Stimulated activated naive CD8-positive, alpha-beta T cell treated with anti-CD3 and anti-CD28 coated beads, Interleukin-15, Interleukin-2, amounts not matched to agents 100 ng/mL and 50 ng/mL, for 24 hours (primary cell): Measurements from ENCODE around the gene AHRR.

Experiments
- H3K27ac Mint-ChIP-seq: one replicate; pipeline ENCODE4 v1.8.0; 2021; ENCODE audit warnings: mild to moderate bottlenecking, mixed read lengths
- H3K27me3 Mint-ChIP-seq: one replicate; pipeline ENCODE4 v1.8.0; 2021; ENCODE audit warnings: mixed read lengths
- H3K36me3 Mint-ChIP-seq: one replicate; pipeline ENCODE4 v1.8.0; 2021; ENCODE audit warnings: low read depth, mixed read lengths
- H3K4me1 Mint-ChIP-seq: one replicate; pipeline ENCODE4 v1.8.0; 2021; ENCODE audit warnings: low read depth, mixed read lengths
- H3K4me3 Mint-ChIP-seq: one replicate; pipeline ENCODE4 v1.8.0; 2021; ENCODE audit warnings: mild to moderate bottlenecking, mixed read lengths
- H3K9me3 Mint-ChIP-seq: one replicate; pipeline ENCODE4 v1.8.0; 2021; ENCODE audit warnings: mixed read lengths

Gene AHRR

DNA sequence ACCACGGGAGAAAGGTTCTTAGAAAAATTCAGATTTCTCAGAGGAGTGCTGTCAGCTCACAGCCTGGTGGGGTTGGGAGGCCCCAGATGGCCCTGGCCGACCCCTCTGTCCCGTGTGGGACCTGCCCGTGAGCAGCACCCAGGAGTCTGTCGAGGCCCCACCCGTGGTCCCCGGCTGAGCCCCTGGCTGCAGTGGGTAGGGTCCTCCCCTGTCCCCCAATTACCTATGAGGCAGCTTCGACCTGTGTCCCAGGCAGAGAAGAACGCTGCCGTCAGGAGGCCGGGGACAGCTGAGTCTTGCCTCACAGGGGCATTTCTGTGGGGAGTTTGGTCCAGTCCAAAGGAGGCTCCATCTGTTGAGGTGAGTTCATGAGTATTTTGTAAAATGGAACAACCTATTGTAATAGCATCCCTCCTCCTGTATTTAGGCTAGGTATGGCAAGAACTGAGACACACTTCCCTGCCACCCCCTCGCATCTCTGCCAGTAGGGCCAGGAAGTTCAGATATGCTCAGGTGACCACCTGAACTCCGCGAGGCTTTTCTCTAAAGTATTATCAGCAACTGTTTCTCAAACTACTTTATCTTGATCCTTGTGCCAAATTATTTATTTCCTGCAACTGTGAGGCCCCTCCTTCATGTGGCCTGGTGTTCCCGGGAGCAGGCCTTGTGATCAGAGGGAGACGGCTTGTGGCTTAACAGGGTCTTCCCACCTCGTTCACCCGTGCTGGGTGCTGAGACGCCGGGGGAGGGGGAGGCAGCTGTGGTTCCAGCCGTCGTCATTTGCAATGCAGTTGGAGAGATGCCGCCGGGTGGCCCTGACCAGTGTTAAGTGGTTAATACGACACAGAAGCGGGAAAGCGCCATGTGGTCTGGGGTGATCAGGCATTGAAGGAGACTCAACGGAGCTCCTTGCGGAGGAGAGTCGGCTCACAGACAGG lies 1.7 kb downstream of the AHRR start:
- peaks cover 21% of the 10 kb centered on the region for H3K27me3 Mint-ChIP-seq
- H3K9me3 Mint-ChIP-seq, result no peaks in the 10 kb centered on the region
- H3K4me3 Mint-ChIP-seq, result peak overlapping the region; percentile 65
- no peak overlapping the region for H3K27ac Mint-ChIP-seq
- peaks cover 17% of the 10 kb centered on the region for H3K36me3 Mint-ChIP-seq
- peaks cover 19% of the 10 kb centered on the region for H3K4me1 Mint-ChIP-seq

DNA sequence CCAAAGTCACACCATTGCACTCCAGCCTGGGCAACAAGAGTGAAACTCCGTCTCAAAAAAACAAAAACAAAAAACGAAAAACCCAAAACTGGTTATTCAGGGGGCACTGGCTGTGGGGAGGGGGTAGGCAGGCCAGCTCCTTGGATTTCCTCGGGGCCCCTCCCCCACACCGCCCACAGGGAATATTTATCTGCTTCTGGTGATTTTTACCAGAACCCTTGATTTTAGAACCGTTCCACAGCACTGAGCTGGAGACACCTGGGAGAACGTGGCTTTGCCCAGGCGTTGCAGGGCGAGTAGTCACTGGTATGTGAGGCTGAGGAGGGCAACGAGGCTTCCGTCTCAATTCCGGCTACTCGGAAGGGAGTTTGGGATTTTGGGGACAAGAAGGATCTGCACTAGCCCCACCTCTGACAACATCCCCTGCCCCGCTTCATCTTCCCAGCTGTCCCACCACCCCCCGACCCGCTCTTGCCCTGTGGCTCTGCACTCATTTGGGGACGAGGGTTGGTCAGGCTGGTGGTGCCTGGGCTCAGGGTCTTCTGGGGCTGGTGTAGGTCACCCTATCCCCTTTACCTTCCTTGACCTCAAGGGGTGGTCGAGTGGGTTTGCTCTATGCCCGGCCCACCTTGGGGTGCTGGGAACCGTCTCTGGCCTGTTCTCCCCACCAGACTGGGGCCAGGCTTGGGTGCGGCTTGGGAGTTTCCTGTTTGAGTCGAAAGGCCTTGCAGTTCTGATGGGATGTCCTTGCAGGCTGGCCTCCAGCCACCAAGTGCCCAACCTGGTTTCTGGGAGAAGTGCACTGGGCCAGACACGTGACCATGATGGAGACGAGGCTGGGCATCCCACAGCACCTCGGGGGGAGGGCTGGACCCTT lies 3.5 kb downstream of the AHRR start:
- no peak overlapping the region for H3K27ac Mint-ChIP-seq
- peaks cover 14% of the 10 kb centered on the region for H3K27me3 Mint-ChIP-seq
- peaks cover 17% of the 10 kb centered on the region for H3K36me3 Mint-ChIP-seq
- H3K4me3 Mint-ChIP-seq, result no peak overlapping the region
- peaks cover 19% of the 10 kb centered on the region for H3K4me1 Mint-ChIP-seq
- no peaks in the 10 kb centered on the region for H3K9me3 Mint-ChIP-seq

DNA sequence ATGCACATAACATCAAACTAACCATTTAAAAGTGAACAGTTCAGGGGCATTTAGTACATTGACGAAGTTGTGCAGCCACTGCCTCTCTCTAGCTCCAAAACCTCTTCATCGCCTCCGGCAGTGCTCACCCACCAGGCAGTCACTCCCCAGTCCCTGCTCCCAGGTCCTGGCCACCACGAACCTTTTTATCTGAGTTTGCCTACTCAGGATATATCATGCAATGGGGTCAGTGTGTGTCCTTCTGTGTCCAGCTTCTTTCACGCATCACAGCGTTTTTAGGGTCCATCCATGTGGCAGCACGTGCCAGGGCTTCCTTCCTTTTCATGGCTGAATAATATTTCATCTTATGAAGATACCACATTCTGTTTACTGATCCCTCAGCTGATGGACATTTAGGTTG lies 4.6 kb downstream of the AHRR start:
- Mint-ChIP-seq H3K4me3 (no peak overlapping the region), H3K4me1 (peaks cover 12% of the 10 kb centered on the region), H3K27ac (no peak overlapping the region), H3K27me3 (peaks cover 8% of the 10 kb centered on the region), H3K9me3 (no peaks in the 10 kb centered on the region), H3K36me3 (peaks cover 18% of the 10 kb centered on the region)

DNA sequence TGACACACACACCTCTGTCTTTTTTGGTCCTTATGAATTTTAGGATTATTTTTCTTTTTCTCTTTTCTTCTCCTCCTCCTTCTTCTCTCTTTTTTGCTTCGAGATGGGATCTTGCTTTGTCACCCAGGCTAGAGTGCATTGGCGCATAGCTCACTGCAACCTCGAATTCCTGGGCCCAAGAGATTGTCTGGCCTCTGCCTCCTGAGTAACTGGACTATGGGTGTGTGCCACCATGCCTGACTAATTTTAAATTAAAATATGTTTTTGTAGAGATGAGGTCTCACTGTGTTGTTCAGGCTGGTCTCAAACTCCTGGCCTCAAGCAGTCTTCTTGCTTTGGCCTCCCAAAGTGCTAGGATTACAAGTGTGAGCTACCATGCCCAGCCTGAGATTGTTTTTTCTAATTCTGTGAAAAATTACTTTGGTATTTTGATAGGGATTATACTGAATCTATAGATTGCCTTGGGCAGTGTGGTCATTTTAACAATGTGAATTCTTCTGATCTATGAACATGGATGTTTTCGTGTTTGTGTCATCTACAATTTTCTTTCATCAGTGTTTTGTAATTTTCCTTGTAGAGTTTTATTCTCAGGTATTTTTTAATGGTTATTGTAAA lies 7.7 kb downstream of the AHRR start:
- Mint-ChIP-seq H3K27ac (no peak overlapping the region), H3K4me3 (no peak overlapping the region), H3K36me3 (peaks cover 20% of the 10 kb centered on the region), H3K9me3 (no peaks in the 10 kb centered on the region), H3K27me3 (peaks cover 8% of the 10 kb centered on the region), H3K4me1 (peaks cover 22% of the 10 kb centered on the region)

DNA sequence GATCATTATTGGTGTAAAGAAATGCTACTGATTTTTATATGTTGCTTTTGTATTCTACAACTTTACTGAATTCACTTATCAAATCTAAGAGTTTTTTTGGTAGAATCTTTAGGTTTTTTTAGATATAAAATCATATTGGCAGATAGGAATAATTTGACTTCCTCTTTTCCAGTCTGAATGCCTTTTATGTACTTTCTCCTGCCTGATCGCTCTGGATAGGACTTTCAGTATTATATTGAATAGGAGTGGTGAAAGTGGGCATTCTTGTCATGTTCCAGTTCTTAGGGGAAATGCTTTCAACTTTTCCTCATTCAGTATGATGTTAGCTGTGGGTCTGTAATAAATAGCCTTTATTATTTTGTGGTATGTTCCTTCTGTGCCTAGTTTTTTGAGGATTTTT lies 8.3 kb downstream of the AHRR start:
- H3K36me3 Mint-ChIP-seq, result peaks cover 20% of the 10 kb centered on the region

DNA sequence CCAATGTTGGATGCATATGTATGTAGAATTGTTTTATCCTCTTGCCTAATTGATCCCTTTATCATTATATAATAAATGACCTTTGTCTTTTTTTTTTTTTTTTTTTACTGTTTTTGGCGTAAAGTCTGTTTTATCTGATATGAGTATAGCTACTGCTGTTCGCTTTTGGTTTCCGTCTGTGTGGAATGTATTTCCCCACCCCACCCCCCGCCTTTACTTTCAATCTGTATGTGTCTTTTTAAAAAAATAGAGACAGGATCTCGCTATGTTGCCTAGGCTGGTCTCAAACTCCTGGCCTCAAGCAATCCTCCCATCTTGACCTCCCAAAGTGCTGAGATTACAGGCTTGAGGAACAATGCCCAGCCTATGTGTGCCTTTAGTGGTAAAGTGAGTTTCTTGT lies 11.3 kb downstream of the AHRR start:
- H3K4me1 Mint-ChIP-seq, result peaks cover 38% of the 10 kb centered on the region
- no peaks in the 10 kb centered on the region for H3K27me3 Mint-ChIP-seq
- peak overlapping the region; percentile 21 for H3K4me3 Mint-ChIP-seq
- no peaks in the 10 kb centered on the region for H3K9me3 Mint-ChIP-seq
- peaks cover 17% of the 10 kb centered on the region for H3K36me3 Mint-ChIP-seq
- peak overlapping the region; percentile 36 for H3K27ac Mint-ChIP-seq

More for the DNA sequence above, 8.3 kb downstream of the AHRR start:
- Mint-ChIP-seq H3K27ac (no peak overlapping the region), H3K4me1 (peaks cover 28% of the 10 kb centered on the region), H3K4me3 (no peak overlapping the region), H3K27me3 (peaks cover 8% of the 10 kb centered on the region), H3K9me3 (no peaks in the 10 kb centered on the region)

DNA sequence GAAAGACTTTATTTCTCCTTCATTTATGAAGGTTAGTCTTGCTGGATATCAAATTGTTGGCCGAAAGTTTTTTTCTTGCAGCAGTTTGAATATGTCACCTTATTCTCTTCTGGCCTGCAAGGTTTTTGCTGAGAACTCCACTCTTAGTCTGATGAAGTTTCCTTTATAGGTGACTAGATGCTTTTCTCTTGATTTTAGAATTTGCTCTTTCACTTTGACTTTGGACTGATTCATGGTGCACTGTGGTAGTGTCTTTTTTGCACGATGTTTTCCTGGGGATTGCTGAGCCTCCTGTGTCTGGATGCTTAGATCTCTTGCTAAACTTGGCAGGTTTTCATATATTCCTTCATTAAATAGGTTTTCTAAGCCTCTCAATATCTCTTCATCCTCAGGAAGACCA lies 12.4 kb downstream of the AHRR start:
- Mint-ChIP-seq H3K9me3 (no peaks in the 10 kb centered on the region), H3K36me3 (peaks cover 17% of the 10 kb centered on the region), H3K4me3 (peak overlapping the region; percentile 45), H3K4me1 (peaks cover 38% of the 10 kb centered on the region), H3K27ac (peak overlapping the region; percentile 75), H3K27me3 (no peaks in the 10 kb centered on the region)

DNA sequence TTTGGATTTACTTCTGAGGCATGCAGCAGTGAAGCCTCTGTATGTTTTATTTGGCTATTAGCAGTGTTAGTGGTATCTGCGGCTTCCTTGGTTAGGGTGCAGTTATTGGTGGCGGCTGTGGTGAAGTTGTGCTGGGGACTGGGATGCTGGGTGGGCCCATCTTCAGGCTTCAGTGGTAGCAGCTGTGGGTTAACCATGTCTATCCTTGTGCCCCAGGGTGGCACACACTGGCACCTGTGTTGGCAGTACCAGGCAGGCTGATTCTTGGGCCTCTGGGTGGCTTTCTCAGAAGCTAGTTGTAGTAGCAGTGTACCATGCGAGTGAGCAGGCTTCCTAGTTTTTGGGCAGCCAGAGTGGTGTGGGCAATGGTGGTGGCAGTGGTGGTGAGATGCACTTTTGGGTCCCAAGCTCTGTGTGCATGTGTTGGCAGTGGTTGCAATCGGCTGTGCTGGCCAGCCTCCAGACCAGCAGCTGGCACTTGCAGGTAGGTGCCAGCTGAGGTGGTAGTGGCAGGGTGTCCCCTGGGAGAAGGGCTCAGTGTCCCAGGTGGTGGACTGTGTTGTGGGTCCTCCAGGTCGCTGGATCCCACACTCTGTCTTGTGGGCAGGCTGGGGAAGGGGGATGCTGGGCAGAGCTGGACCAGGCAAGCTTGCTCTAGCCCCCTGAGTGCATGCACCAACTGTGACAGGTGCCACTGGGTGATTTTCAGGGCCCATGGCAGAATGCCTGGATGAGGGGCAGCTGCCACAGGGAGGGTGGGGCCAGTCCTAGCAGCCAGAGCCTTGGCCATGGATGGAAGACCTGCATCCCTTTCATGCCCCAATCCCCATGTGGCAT lies 13.6 kb downstream of the AHRR start:
- peaks cover 17% of the 10 kb centered on the region for H3K36me3 Mint-ChIP-seq
- H3K27ac Mint-ChIP-seq, result no peak overlapping the region
- no peaks in the 10 kb centered on the region for H3K9me3 Mint-ChIP-seq
- no peak overlapping the region for H3K4me3 Mint-ChIP-seq
- peaks cover 35% of the 10 kb centered on the region for H3K4me1 Mint-ChIP-seq
- no peaks in the 10 kb centered on the region for H3K27me3 Mint-ChIP-seq

DNA sequence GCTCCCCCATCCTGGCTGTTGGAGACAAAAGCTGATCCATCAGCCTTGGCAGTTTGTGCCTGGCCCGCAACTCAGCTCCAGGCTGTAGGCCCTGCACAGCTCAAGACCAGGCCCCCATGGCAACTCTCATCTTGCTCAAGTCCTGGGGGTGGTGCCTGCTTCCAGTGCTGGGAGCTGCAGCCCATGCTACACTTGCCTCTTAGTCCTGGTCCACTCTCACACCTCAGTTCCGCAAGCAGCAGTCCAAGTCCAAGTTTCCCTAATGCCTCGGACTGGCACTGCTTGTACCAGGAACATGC lies 14.2 kb downstream of the AHRR start:
- no peak overlapping the region for H3K27ac Mint-ChIP-seq
- H3K4me1 Mint-ChIP-seq, result peaks cover 35% of the 10 kb centered on the region
- no peak overlapping the region for H3K4me3 Mint-ChIP-seq
- peaks cover 17% of the 10 kb centered on the region for H3K36me3 Mint-ChIP-seq
- H3K9me3 Mint-ChIP-seq, result no peaks in the 10 kb centered on the region
- H3K27me3 Mint-ChIP-seq, result no peaks in the 10 kb centered on the region

DNA sequence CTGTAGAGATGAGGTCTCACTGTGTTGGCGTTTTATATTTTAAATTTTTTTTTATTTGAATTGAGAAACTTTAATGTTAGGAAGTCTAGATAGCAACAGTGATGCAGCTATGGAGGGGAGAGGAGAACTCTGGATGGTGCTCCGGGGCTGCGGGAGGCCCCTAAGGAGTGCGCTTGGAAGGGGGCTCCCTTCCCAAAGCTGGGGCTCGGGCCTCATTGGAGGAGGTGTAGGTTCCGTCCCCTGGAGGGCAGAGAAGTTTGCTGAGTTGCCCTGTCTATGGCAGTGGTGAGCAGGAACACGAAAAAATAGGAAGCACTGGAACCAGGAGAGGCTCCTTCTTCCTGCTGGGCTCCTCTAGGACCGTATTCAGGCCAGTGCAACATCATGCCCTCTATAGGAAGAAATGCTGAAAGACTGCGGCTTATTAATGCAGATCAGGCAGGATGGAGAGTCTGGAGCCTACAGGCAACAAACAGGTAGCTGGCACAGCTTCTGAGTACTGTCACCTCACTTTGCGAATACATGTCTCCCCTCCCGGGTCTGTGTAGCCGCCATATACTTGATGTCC lies 16.1 kb downstream of the AHRR start:
- H3K27me3 Mint-ChIP-seq, result peaks cover 7% of the 10 kb centered on the region
- H3K36me3 Mint-ChIP-seq, result peaks cover 14% of the 10 kb centered on the region
- no peak overlapping the region for H3K4me3 Mint-ChIP-seq
- H3K9me3 Mint-ChIP-seq, result no peaks in the 10 kb centered on the region
- H3K27ac Mint-ChIP-seq, result no peak overlapping the region
- H3K4me1 Mint-ChIP-seq, result peaks cover 35% of the 10 kb centered on the region

DNA sequence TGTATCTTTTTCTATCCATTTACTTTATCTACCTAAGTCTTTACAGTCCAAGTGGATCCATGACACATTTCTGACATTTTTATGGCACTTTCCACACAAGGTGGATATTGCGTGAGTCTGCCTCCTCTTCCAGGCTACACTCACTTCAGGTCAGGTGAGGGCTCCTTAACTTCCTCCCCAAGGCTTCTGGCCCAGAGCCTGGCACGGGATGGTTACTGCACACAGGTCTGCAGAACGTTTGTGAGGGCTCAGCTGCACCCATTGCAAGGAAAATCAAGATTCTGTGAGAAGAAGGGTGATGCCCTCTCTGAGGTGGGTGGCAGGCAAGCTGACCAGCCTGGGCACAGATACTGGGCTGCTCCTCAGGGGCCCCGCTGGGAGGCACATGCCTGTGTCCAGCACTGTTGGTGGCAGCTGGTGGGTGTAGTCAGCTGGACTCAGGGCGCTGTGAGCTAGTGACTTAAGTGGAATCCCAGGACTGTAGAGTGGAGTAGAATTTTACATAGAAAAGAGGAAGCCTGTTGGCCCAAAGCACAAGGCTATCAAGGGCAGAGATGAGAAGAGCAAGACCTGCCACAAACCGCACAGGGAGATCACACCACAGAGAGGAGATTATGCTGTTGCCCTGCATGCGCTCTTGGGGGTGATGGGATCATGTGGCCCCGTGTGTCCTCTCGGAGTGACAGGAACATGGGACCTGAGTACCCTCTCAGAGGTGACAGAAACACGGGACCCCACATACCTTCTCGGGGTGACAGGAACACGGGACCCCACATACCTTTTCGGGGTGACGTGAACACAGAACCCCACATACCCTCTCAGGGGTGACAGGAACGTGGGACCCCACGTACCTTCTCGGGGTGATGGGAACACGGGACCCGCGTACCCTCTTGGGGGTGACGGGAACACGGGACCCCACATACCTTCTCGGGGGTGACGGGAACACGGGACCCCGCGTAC lies 21.3 kb downstream of the AHRR start:
- no peak overlapping the region for H3K27ac Mint-ChIP-seq

DNA sequence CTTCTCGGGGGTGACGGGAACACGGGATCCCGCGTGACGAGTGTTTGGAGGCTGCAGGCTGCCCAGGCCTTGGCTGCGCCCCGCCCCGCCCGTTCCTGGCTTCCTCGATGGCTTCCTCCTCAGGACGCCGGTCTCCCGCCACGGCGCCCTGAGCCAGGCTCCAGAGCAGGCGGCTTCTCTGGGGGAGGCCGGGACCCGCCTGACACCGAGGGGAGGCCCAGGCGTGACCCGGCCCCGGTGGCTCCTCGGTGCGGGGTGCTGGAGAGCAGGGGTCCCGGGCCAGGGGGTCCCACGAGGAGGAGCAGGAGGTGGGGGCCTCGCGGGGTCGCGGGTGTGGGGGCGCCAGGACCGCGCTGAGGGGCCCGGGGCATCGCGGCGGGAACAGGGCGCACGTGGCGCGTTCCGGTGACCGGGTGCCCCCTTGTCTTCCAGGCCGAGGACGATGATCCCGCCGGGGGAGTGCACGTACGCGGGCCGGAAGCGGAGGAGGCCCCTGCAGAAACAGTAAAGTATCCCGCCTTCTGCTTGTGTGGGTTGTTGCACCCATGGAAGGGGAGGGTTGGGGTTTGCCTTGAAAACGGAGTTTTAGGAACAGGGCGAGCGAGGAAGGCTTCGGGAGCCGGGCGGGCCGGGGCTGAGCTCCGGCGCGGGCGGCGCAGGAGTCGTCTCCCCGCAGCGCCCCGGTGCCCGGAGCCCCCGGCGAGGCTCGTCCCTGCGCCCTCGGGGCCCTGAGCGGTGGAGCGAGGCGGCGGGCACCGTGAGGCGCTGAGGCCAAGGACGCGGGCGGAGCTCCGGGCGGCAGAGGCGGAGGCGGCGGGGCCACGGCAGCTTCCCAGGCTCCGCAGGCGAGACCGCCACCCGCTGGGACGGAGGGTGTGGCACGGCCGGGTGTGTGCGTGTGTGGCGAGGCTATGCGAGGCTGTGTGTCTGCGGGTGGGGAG lies 22.2 kb downstream of the AHRR start:
- peaks cover 13% of the 10 kb centered on the region for H3K4me1 Mint-ChIP-seq
- peak overlapping the region; percentile 74 for H3K4me3 Mint-ChIP-seq
- H3K36me3 Mint-ChIP-seq, result peaks cover 22% of the 10 kb centered on the region
- H3K9me3 Mint-ChIP-seq, result no peaks in the 10 kb centered on the region
- H3K27ac Mint-ChIP-seq, result peak overlapping the region; percentile 88
- H3K27me3 Mint-ChIP-seq, result peaks cover 23% of the 10 kb centered on the region

More for the DNA sequence above, 21.3 kb downstream of the AHRR start:
- Mint-ChIP-seq H3K27me3 (peaks cover 19% of the 10 kb centered on the region), H3K36me3 (peaks cover 17% of the 10 kb centered on the region), H3K4me1 (peaks cover 13% of the 10 kb centered on the region), H3K9me3 (no peaks in the 10 kb centered on the region), H3K4me3 (peak overlapping the region; percentile 1)
